B cell (primary cell): ENCODE measurements around the gene STYXL1. TPM values are rescaled to one million over a fixed set of nuclear protein-coding genes. Genes with fewer than 3 reads are reported as not detected.

ENCODE experiments used
- ATAC-seq: fragments of 200-7000 bp; cut with Tn5 transposase; one replicate; pipeline ENCODE4 v1.10.0; 2021; ENCODE audit warnings: low read depth, mild to moderate bottlenecking, moderate number of reproducible peaks, moderate library complexity
- CTCF ChIA-PET: fragments of 350-600 bp; sonication (Branson Sonifier 250); formaldehyde crosslinking; loops from one replicate; lab custom pipeline; 2021; ENCODE audit warnings: antibody characterized with exemption, inconsistent platforms; lab: Charles Lee
- POLR2A ChIA-PET: fragments of 350-600 bp; sonication (Branson Sonifier 250); formaldehyde crosslinking; loops from one replicate; lab custom pipeline; 2021; ENCODE audit warnings: antibody characterized with exemption; lab: Charles Lee
- DNase-seq: peaks from one replicate; pipeline ENCODE4 v3.0.0; 2013
- H2AFZ ChIP-seq: 2 replicates; pipeline ENCODE4 v1.6.1; 2012; ENCODE audit warnings: mild to moderate bottlenecking, low read depth, low read length; ENCODE audit not compliant: insufficient read depth, poor library complexity, severe bottlenecking
- H3K27ac ChIP-seq, 2 donors: 1 replicate in 1 of 2; 2 replicates in 1 of 2; pipeline ENCODE4 v1.5.1; 2012 to 2013; ENCODE audit warnings: low read length in 2 of 2, mild to moderate bottlenecking in 2 of 2, moderate library complexity in 1 of 2
- H3K27me3 ChIP-seq, 4 experiments: fragments of 200-600 bp in 1 of 4; sonication (generic) in 1 of 4; replicated peaks in 1 of 4; 1 replicate in 2 of 4; 2 replicates in 2 of 4; pipeline versions ENCODE4 v1.6.1 to v1.7.0; 2013 to 2016; ENCODE audit warnings: low read length in 3 of 4, mild to moderate bottlenecking in 2 of 4, mixed read lengths in 1 of 4, moderate library complexity in 1 of 4; ENCODE audit not compliant: insufficient read depth in 4 of 4, control insufficient read depth in 3 of 4; ENCODE audit errors: control extremely low read depth in 1 of 4
- H3K36me3 ChIP-seq, 2 experiments: replicated peaks in 1 of 2; 1 replicate in 1 of 2; 2 replicates in 1 of 2; pipeline versions ENCODE4 v1.6.1 to v1.7.1; 2013; ENCODE audit warnings: low read length in 1 of 2; ENCODE audit not compliant: insufficient read depth in 2 of 2, control insufficient read depth in 1 of 2; ENCODE audit errors: control extremely low read depth in 1 of 2, extremely low read depth in 1 of 2
- H3K4me1 ChIP-seq, 2 donors: fragments of 200-600 bp in 1 of 2; sonication (generic) in 1 of 2; 1 replicate in 1 of 2; 2 replicates in 1 of 2; pipeline versions ENCODE4 v1.5.1 to v1.6.1; 2013 to 2017; ENCODE audit warnings: low read length in 2 of 2; ENCODE audit not compliant: control insufficient read depth in 2 of 2, insufficient read depth in 2 of 2
- H3K4me2 ChIP-seq: replicated peaks from 2 replicates; pipeline ENCODE3; 2012; ENCODE audit warnings: mild to moderate bottlenecking, low read depth, low read length; ENCODE audit not compliant: poor library complexity, severe bottlenecking
- H3K4me3 ChIP-seq, 5 experiments: fragments of 200-600 bp in 1 of 5; sonication (generic) in 1 of 5; 1 replicate in 3 of 5; 2 replicates in 2 of 5; pipeline versions ENCODE4 v1.5.1 to v1.7.0; 2011 to 2016; ENCODE audit warnings: low read length in 4 of 5, mild to moderate bottlenecking in 4 of 5, low read depth in 2 of 5, control low read depth in 1 of 5, moderate library complexity in 1 of 5; ENCODE audit not compliant: insufficient read depth in 1 of 5; ENCODE audit errors: control extremely low read depth in 1 of 5, extremely low read depth in 1 of 5
- H3K79me2 ChIP-seq: fragments of 200-600 bp; sonication (generic); one replicate; pipeline ENCODE4 v1.6.0; 2016; ENCODE audit warnings: low read length; ENCODE audit not compliant: control insufficient read depth, insufficient read depth
- H3K9ac ChIP-seq: fragments of 200-600 bp; sonication (generic); 2 replicates; pipeline ENCODE4 v1.6.1; 2017; ENCODE audit warnings: mild to moderate bottlenecking, low read length, moderate library complexity
- H3K9me3 ChIP-seq, 3 donors: one replicate each; pipeline versions ENCODE4 v1.6.1 to v1.7.1; 2013; ENCODE audit warnings: low read length in 2 of 3; ENCODE audit not compliant: control insufficient read depth in 2 of 3, insufficient read depth in 1 of 3; ENCODE audit errors: control extremely low read depth in 1 of 3
- H4K20me1 ChIP-seq: 2 replicates; pipeline ENCODE4 v1.6.0; 2012; ENCODE audit warnings: mild to moderate bottlenecking, low read length; ENCODE audit not compliant: insufficient read depth, control insufficient read depth, poor library complexity, severe bottlenecking
- H3K27ac Mint-ChIP-seq: one replicate; pipeline ENCODE4 v1.8.0; 2021; ENCODE audit warnings: mixed read lengths
- H3K27me3 Mint-ChIP-seq: one replicate; pipeline ENCODE4 v1.8.0; 2021; ENCODE audit warnings: mixed read lengths
- H3K4me1 Mint-ChIP-seq: one replicate; pipeline ENCODE4 v1.8.0; 2021; ENCODE audit warnings: mixed read lengths
- H3K4me3 Mint-ChIP-seq: one replicate; pipeline ENCODE4 v1.8.0; 2021; ENCODE audit warnings: mixed read lengths
- H3K9me3 Mint-ChIP-seq: one replicate; pipeline ENCODE4 v1.8.0; 2022; ENCODE audit warnings: mixed read lengths; ENCODE audit not compliant: insufficient read depth
- CTCF ChIP-seq: fragments of 200-600 bp; IDR thresholded peaks from one replicate; pipeline ENCODE4 v1.8.0; 2022; ENCODE audit warnings: antibody characterized with exemption, mild to moderate bottlenecking
- EZH2 ChIP-seq: IDR thresholded peaks from 2 replicates; pipeline ENCODE4 v1.6.1; 2012; ENCODE audit warnings: borderline replicate concordance, low read depth, mild to moderate bottlenecking, moderate library complexity, low read length; ENCODE audit not compliant: insufficient read depth, poor library complexity, severe bottlenecking
- WGBS: methylation state at CpG from one replicate; pipeline ENCODE4 v1.1.5; 2013; ENCODE audit warnings: missing lambda C conversion rate; ENCODE audit not compliant: insufficient coverage; 5-methylcytosine and 5-hydroxymethylcytosine counted together
- intact Hi-C: fragments of 100-400 bp; cut with micrococcal nuclease; formaldehyde crosslinking; loops from one replicate; pipeline ENCODE4 v1.10.0; 2022
- polyA plus RNA-seq: library from polyadenylated mRNA; depleted of rRNA; stranded (reverse); fragments of >200 nt; gene quantifications from 2 replicates; pipeline ENCODE4 v1.2.3, GENCODE V29; 2012
- total RNA-seq, 2 donors: library from RNA; stranded (reverse); fragments of 120-200 nt in 1 of 2; gene quantifications; 1 replicate in 1 of 2; 2 replicates in 1 of 2; pipeline versions ENCODE4 v1.2.3 to v1.2.4, GENCODE V29; 2013 to 2022

The STYXL1 gene
- total and polyA plus RNA-seq, 2 donors (not counting 1 experiment from before 2014, with no cell fraction given) = 15.2 to 29.3 TPM

GRCh38 chr7:75971309-75971960 is 76.4 kb downstream of the STYXL1 start:
- no peak overlapping the region for H3K4me3 Mint-ChIP-seq
- Histone ChIP-seq H2AFZ (no peak overlapping the region), H4K20me1 (no peaks in the 10 kb centered on the region), H3K27me3 (no peaks in the 10 kb centered on the region), H3K9ac (no peak overlapping the region), H3K27ac (no peak overlapping the region), H3K4me1 (no peaks in the 10 kb centered on the region), H3K4me2 (no peak overlapping the region), H3K79me2 (no peaks in the 10 kb centered on the region), H3K9me3 (no peaks in the 10 kb centered on the region), H3K4me3 (no peak overlapping the region), H3K36me3 (peaks cover 0 to 10% of the 10 kb centered on the region in 2 experiments)
- intact Hi-C loops = no loop called here
- ATAC-seq (no peak), DNase-seq (no peak)
- ChIA-PET CTCF (interaction anchor here (1.5 kb wide), 1 partner anchor 48 kb away, joined by 3 read pairs; no protein-coding TSS in a partner anchor), POLR2A (no interaction called here)
- no peak overlapping the region for H3K27ac Mint-ChIP-seq
- TF ChIP-seq CTCF (no peak), EZH2 (no peak)
- no peaks in the 10 kb centered on the region for H3K4me1 Mint-ChIP-seq
- H3K27me3 Mint-ChIP-seq = no peaks in the 10 kb centered on the region
- WGBS = 95% methylated on average over 14 of the region's 14 CpGs
- no peaks in the 10 kb centered on the region for H3K9me3 Mint-ChIP-seq

- Histone ChIP-seq H3K79me2 (no peaks in the 10 kb centered on the region), H3K36me3 (peaks cover 0 to 13% of the 10 kb centered on the region in 2 experiments), H3K9me3 (no peaks in the 10 kb centered on the region), H3K27ac (no peak overlapping the region), H3K27me3 (no peaks in the 10 kb centered on the region), H3K4me1 (no peaks in the 10 kb centered on the region), H3K4me2 (no peak overlapping the region), H2AFZ (no peak overlapping the region), H3K9ac (no peak overlapping the region), H3K4me3 (no peak overlapping the region), H4K20me1 (no peaks in the 10 kb centered on the region)
- WGBS = 99% methylated on average over 28 of the region's 30 CpGs
- ChIA-PET CTCF (no interaction called here), POLR2A (no interaction called here)
- TF ChIP-seq CTCF (no peak), EZH2 (no peak)
- ATAC-seq = no peak
- H3K4me1 Mint-ChIP-seq = no peaks in the 10 kb centered on the region
- intact Hi-C loops = no loop called here
- no peak overlapping the region for H3K27ac Mint-ChIP-seq
- no peak for DNase-seq
- H3K9me3 Mint-ChIP-seq = no peaks in the 10 kb centered on the region
- H3K4me3 Mint-ChIP-seq = no peak overlapping the region
- H3K27me3 Mint-ChIP-seq = no peaks in the 10 kb centered on the region
Observed at GRCh38 chr7:75969704-75970498, 77.9 kb downstream of the STYXL1 start.
